Effector CD8-positive, alpha-beta T cell (primary cell): ENCODE data around the gene ZDHHC6.
"Not testable (repeated sequence)": the region's sequence is repeated elsewhere in the genome, so short reads cannot be mapped to it uniquely, and the experiment has no call there.

Source experiments
- DNase-seq: peaks from one replicate; lab custom pipeline; 2025; lab: John Stamatoyannopoulos, UW

ZDHHC6 gene

GRCh38 chr10:112393341-112393740 is 53.4 kb downstream of the ZDHHC6 start:
- no peak for DNase-seq

- no peak for DNase-seq
Observed at GRCh38 chr10:112390125-112390703, 56.5 kb downstream of the ZDHHC6 start.

- DNase-seq: no peak
Observed at GRCh38 chr10:112389271-112389822, 57.4 kb downstream of the ZDHHC6 start.

- DNase-seq: no peak
Observed at GRCh38 chr10:112388548-112388947, 58.2 kb downstream of the ZDHHC6 start.

GRCh38 chr10:112388056-112388455 is 58.7 kb downstream of the ZDHHC6 start:
- not testable (repeated sequence) for DNase-seq

GRCh38 chr10:112385201-112385600 is 61.5 kb downstream of the ZDHHC6 start:
- DNase-seq: no peak

GRCh38 chr10:112384141-112384540 is 62.6 kb downstream of the ZDHHC6 start:
- DNase-seq: no peak

- DNase-seq: no peak
Observed at GRCh38 chr10:112383325-112383724, 63.4 kb downstream of the ZDHHC6 start.

- no peak for DNase-seq
Observed at GRCh38 chr10:112382515-112383235, 64.0 kb downstream of the ZDHHC6 start.
